H9 (cell line): Measurements from ENCODE around the gene FAM53B. TPM values are rescaled to one million over a fixed set of nuclear protein-coding genes. Genes with fewer than 3 reads are reported as not detected.

ENCODE experiments used
- DNase-seq: peaks from one replicate; pipeline ENCODE4 v3.0.0-alpha.2; 2017
- H2AFZ ChIP-seq: one replicate; pipeline ENCODE4 v1.6.1; 2013; ENCODE audit warnings: mild to moderate bottlenecking, low read length, control low read depth, moderate library complexity
- H2AK5ac ChIP-seq: 2 replicates; pipeline ENCODE4 v1.6.1; 2013; ENCODE audit warnings: low read length, control low read depth, mixed read lengths; ENCODE audit not compliant: insufficient read length
- H2BK120ac ChIP-seq: one replicate; pipeline ENCODE4 v1.6.1; 2013; ENCODE audit warnings: low read depth, mild to moderate bottlenecking, low read length, control low read depth, inconsistent platforms; ENCODE audit not compliant: poor library complexity, severe bottlenecking
- H2BK12ac ChIP-seq: 2 replicates; pipeline ENCODE4 v1.6.1; 2013; ENCODE audit warnings: low read length, control low read depth, mixed read lengths, low read depth; ENCODE audit not compliant: insufficient read length
- H2BK15ac ChIP-seq: 2 replicates; pipeline ENCODE4 v1.6.1; 2013; ENCODE audit warnings: low read depth, low read length, control low read depth
- H2BK20ac ChIP-seq: one replicate; pipeline ENCODE4 v1.6.1; 2013; ENCODE audit warnings: low read depth, mild to moderate bottlenecking, low read length, control low read depth, inconsistent platforms; ENCODE audit not compliant: poor library complexity, severe bottlenecking
- H2BK5ac ChIP-seq: 2 replicates; pipeline ENCODE4 v1.6.1; 2013; ENCODE audit warnings: low read length, control low read depth, mixed read lengths; ENCODE audit not compliant: insufficient read length
- H3K14ac ChIP-seq: 2 replicates; pipeline ENCODE4 v1.6.1; 2013; ENCODE audit warnings: low read length, control low read depth; ENCODE audit not compliant: insufficient read depth
- H3K18ac ChIP-seq: 2 replicates; pipeline ENCODE4 v1.6.1; 2013; ENCODE audit warnings: low read depth, mild to moderate bottlenecking, mixed read lengths, low read length, control low read depth; ENCODE audit not compliant: insufficient read length
- H3K23ac ChIP-seq: 2 replicates; pipeline ENCODE4 v1.6.1; 2013; ENCODE audit warnings: low read length, control low read depth, mixed read lengths, low read depth; ENCODE audit not compliant: insufficient read length
- H3K23me2 ChIP-seq: 2 replicates; pipeline ENCODE4 v1.6.1; 2013; ENCODE audit warnings: low read depth, mild to moderate bottlenecking, mixed read lengths, low read length, control low read depth; ENCODE audit not compliant: insufficient read length, poor library complexity, severe bottlenecking
- H3K27ac ChIP-seq: 2 replicates; pipeline ENCODE4 v1.5.1; 2013; ENCODE audit warnings: low read length, control low read depth, mixed read lengths, low read depth; ENCODE audit not compliant: insufficient read length
- H3K27me3 ChIP-seq: 2 replicates; pipeline ENCODE4 v1.6.1; 2013; ENCODE audit warnings: low read length, control low read depth, inconsistent platforms; ENCODE audit not compliant: insufficient read depth
- H3K4ac ChIP-seq: 2 replicates; pipeline ENCODE4 v1.6.1; 2013; ENCODE audit warnings: low read depth, mild to moderate bottlenecking, control low read depth, inconsistent platforms, low read length, moderate library complexity
- H3K4me1 ChIP-seq: 2 replicates; pipeline ENCODE4 v1.6.1; 2013; ENCODE audit warnings: low read length, control low read depth, inconsistent platforms; ENCODE audit not compliant: insufficient read depth
- H3K4me2 ChIP-seq: 2 replicates; pipeline ENCODE4 v1.6.1; 2013; ENCODE audit warnings: low read length, control low read depth, mixed read lengths; ENCODE audit not compliant: insufficient read length, insufficient read depth
- H3K56ac ChIP-seq: 2 replicates; pipeline ENCODE4 v1.6.1; 2013; ENCODE audit warnings: low read depth, mild to moderate bottlenecking, mixed read lengths, low read length, control low read depth; ENCODE audit not compliant: insufficient read length
- H3K79me1 ChIP-seq: 2 replicates; pipeline ENCODE4 v1.6.1; 2013; ENCODE audit warnings: low read depth, mild to moderate bottlenecking, moderate library complexity, low read length, control low read depth, inconsistent platforms; ENCODE audit not compliant: insufficient read depth, poor library complexity, severe bottlenecking
- H3K79me2 ChIP-seq: 2 replicates; pipeline ENCODE4 v1.6.1; 2013; ENCODE audit warnings: low read length, control low read depth, inconsistent platforms; ENCODE audit not compliant: insufficient read depth
- H3K9ac ChIP-seq: 2 replicates; pipeline ENCODE4 v1.6.1; 2013; ENCODE audit warnings: low read length, control low read depth, mixed read lengths; ENCODE audit not compliant: insufficient read length; ENCODE audit errors: extremely low read depth
- H3K9me3 ChIP-seq: one replicate; pipeline ENCODE4 v1.6.1; 2013; ENCODE audit warnings: low read depth, low read length, inconsistent platforms; ENCODE audit not compliant: control insufficient read depth
- H3T11ph ChIP-seq: one replicate; pipeline ENCODE4 v1.6.1; 2013; ENCODE audit warnings: mild to moderate bottlenecking, low read length, control low read depth, inconsistent platforms
- H4K20me1 ChIP-seq: one replicate; pipeline ENCODE4 v1.6.1; 2013; ENCODE audit not compliant: control insufficient read depth, insufficient read length, insufficient read depth
- H4K5ac ChIP-seq: 2 replicates; pipeline ENCODE4 v1.6.1; 2013; ENCODE audit warnings: low read depth, mild to moderate bottlenecking, mixed read lengths, low read length, control low read depth; ENCODE audit not compliant: insufficient read length
- H4K8ac ChIP-seq: replicated peaks from 2 replicates; pipeline ENCODE4 v1.6.1; 2013; ENCODE audit warnings: low read length, control low read depth, mixed read lengths, low read depth; ENCODE audit not compliant: insufficient read length
- H4K91ac ChIP-seq: 2 replicates; pipeline ENCODE4 v1.6.1; 2013; ENCODE audit warnings: low read depth, mild to moderate bottlenecking, moderate library complexity, mixed read lengths, low read length, control low read depth; ENCODE audit not compliant: insufficient read length
- H3K27ac Mint-ChIP-seq, 3 experiments: 2 replicates in 2 of 3; 3 replicates in 1 of 3; pipeline ENCODE4 v1.8.0; 2020 to 2021; ENCODE audit warnings: mixed read lengths in 3 of 3, mild to moderate bottlenecking in 1 of 3, moderate library complexity in 1 of 3
- H3K27me3 Mint-ChIP-seq: 2 replicates; pipeline ENCODE4 v1.8.0; 2021; ENCODE audit warnings: low read depth, mild to moderate bottlenecking, moderate library complexity, mixed read lengths
- H3K36me3 Mint-ChIP-seq, 3 experiments: 2 replicates in 2 of 3; 3 replicates in 1 of 3; pipeline ENCODE4 v1.8.0; 2020 to 2021; ENCODE audit warnings: low read depth in 3 of 3, mixed read lengths in 3 of 3; ENCODE audit not compliant: insufficient read depth in 1 of 3
- H3K4me1 Mint-ChIP-seq, 2 experiments: 2 replicates each; pipeline ENCODE4 v1.8.0; 2020; ENCODE audit warnings: mixed read lengths in 2 of 2
- H3K4me3 Mint-ChIP-seq, 2 experiments: 2 replicates in 1 of 2; 3 replicates in 1 of 2; pipeline ENCODE4 v1.8.0; 2020 to 2021; ENCODE audit warnings: mild to moderate bottlenecking in 2 of 2, mixed read lengths in 2 of 2, moderate library complexity in 1 of 2
- H3K9me3 Mint-ChIP-seq, 2 experiments: 2 replicates in 1 of 2; 3 replicates in 1 of 2; pipeline ENCODE4 v1.8.0; 2020; ENCODE audit warnings: mild to moderate bottlenecking in 2 of 2, mixed read lengths in 2 of 2, moderate library complexity in 1 of 2
- WGBS: extraction: QIAGEN DNeasy Blood & Tissue Kit; methylation state at CpG from one replicate; pipeline ENCODE4 v1.1.7; 2013; ENCODE audit warnings: missing lambda C conversion rate, low lambda C conversion rate, mixed read lengths; ENCODE audit not compliant: insufficient read length; ENCODE audit errors: extremely low coverage; 5-methylcytosine and 5-hydroxymethylcytosine counted together
- total RNA-seq: library from RNA; stranded (reverse); gene quantifications from 2 replicates; pipeline ENCODE4 v1.2.1, GENCODE V29; 2021
- TF ChIP-seq, protein P1 (sequence below): fragments of 200-600 bp; sonication (generic); conservative IDR thresholded peaks from 3 replicates; pipeline ENCODE4 v1.8.0; 2021; ENCODE audit warnings: antibody characterized with exemption, mild to moderate bottlenecking

FAM53B gene
- total RNA-seq, 1 experiment from 2014 or later: 11.5 TPM

DNA sequence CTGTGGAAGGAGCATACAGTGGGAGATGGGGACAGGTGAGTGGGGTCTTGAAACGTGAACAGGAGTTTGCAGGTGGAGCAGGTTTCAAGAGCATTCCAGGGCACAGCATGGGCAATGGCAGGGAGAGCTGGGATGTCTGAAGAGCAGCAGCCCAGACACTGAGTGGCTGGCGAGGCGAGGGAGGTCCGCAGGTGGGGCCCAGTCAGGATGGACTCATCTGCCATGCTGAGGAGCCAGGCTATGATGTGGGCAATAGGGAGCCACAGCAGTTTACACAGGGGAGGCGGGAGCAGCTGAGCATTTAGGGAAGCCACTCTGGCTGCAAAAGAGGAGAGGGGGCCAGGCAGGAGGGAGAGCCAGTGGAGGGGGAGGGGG, 138.7 kb downstream of the FAM53B start:
- Histone ChIP-seq H3K23me2 (no peaks in the 10 kb centered on the region), H2BK15ac (no peak overlapping the region), H4K20me1 (peaks cover 3% of the 10 kb centered on the region), H3K14ac (no peak overlapping the region), H2BK20ac (no peak overlapping the region), H2BK12ac (no peak overlapping the region), H3K4me2 (no peak overlapping the region), H3K9ac (no peak overlapping the region), H2BK5ac (no peak overlapping the region), H3T11ph (no peak overlapping the region), H3K56ac (no peak overlapping the region), H3K9me3 (no peaks in the 10 kb centered on the region), H2AK5ac (no peak overlapping the region), H3K79me1 (no peaks in the 10 kb centered on the region), H3K79me2 (no peaks in the 10 kb centered on the region), H3K18ac (no peak overlapping the region), H3K4ac (no peak overlapping the region), H2BK120ac (no peak overlapping the region), H3K27ac (no peak overlapping the region), H3K4me1 (no peaks in the 10 kb centered on the region), H3K27me3 (no peaks in the 10 kb centered on the region), H4K5ac (no peak overlapping the region), H4K91ac (no peak overlapping the region), H2AFZ (no peak overlapping the region), H3K23ac (no peak overlapping the region), H4K8ac (no peak overlapping the region)
- no peaks in the 10 kb centered on the region for H3K9me3 Mint-ChIP-seq
- H3K27ac Mint-ChIP-seq: peak overlapping the region in 1 of 3 experiments; percentile 8; a peak in 1 of 7 replicates
- WGBS: no CpG with 5 or more reads among the region's 5 CpGs
- peaks cover 2% of the 10 kb centered on the region; the same call in 1 of the 2 replicates for H3K27me3 Mint-ChIP-seq
- no peaks in the 10 kb centered on the region; a peak in 1 of 7 replicates for H3K36me3 Mint-ChIP-seq
- H3K4me1 Mint-ChIP-seq: peaks cover 4 to 9% of the 10 kb centered on the region in 2 experiments; a peak in 3 of 4 replicates
- H3K4me3 Mint-ChIP-seq: no peak overlapping the region
- TF ChIP-seq, protein P1, sequence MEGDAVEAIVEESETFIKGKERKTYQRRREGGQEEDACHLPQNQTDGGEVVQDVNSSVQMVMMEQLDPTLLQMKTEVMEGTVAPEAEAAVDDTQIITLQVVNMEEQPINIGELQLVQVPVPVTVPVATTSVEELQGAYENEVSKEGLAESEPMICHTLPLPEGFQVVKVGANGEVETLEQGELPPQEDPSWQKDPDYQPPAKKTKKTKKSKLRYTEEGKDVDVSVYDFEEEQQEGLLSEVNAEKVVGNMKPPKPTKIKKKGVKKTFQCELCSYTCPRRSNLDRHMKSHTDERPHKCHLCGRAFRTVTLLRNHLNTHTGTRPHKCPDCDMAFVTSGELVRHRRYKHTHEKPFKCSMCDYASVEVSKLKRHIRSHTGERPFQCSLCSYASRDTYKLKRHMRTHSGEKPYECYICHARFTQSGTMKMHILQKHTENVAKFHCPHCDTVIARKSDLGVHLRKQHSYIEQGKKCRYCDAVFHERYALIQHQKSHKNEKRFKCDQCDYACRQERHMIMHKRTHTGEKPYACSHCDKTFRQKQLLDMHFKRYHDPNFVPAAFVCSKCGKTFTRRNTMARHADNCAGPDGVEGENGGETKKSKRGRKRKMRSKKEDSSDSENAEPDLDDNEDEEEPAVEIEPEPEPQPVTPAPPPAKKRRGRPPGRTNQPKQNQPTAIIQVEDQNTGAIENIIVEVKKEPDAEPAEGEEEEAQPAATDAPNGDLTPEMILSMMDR: no peak
- DNase-seq: no peak
